Hepatocyte (in vitro differentiated cells): Measurements from ENCODE around the gene BORCS8. TPM values are rescaled to one million over a fixed set of nuclear protein-coding genes. Genes with fewer than 3 reads are reported as not detected.
A peak's percentile ranks its signal among the peaks of the same experiment; 100 is the strongest.

Source experiments
- DNase-seq: peaks from one replicate; pipeline ENCODE4 v3.0.0-alpha.2; 2016; ENCODE audit warnings: low spot score
- H2AFZ ChIP-seq: fragments of 200-600 bp; sonication (generic); 2 replicates; pipeline ENCODE4 v1.6.0; 2016; ENCODE audit warnings: antibody characterized with exemption, mild to moderate bottlenecking
- H3K27ac ChIP-seq: fragments of 200-600 bp; sonication (generic); 2 replicates; pipeline ENCODE4 v1.5.1; 2016; ENCODE audit warnings: mild to moderate bottlenecking
- H3K27me3 ChIP-seq: fragments of 200-600 bp; sonication (generic); 2 replicates; pipeline ENCODE4 v1.6.1; 2016
- H3K36me3 ChIP-seq: fragments of 200-600 bp; sonication (generic); replicated peaks from 2 replicates; pipeline ENCODE4 v1.5.1; 2016; ENCODE audit warnings: low read depth; ENCODE audit not compliant: insufficient read depth
- H3K4me1 ChIP-seq: fragments of 200-600 bp; sonication (generic); 2 replicates; pipeline ENCODE4 v1.5.1; 2016; ENCODE audit warnings: mild to moderate bottlenecking, moderate library complexity; ENCODE audit not compliant: insufficient read depth
- H3K4me2 ChIP-seq: fragments of 200-600 bp; sonication (generic); 2 replicates; pipeline ENCODE4 v1.6.0; 2016
- H3K4me3 ChIP-seq: fragments of 200-600 bp; sonication (generic); 2 replicates; pipeline ENCODE4 v1.5.1; 2016; ENCODE audit warnings: mild to moderate bottlenecking
- H3K79me2 ChIP-seq: fragments of 200-600 bp; sonication (generic); 2 replicates; pipeline ENCODE4 v1.6.0; 2017; ENCODE audit warnings: mild to moderate bottlenecking
- H3K9me2 ChIP-seq: fragments of 200-600 bp; sonication (generic); replicated peaks from 2 replicates; pipeline ENCODE4 v1.6.0; 2017; ENCODE audit warnings: mild to moderate bottlenecking; ENCODE audit not compliant: insufficient read depth
- H3K9me3 ChIP-seq: fragments of 200-600 bp; sonication (generic); 2 replicates; pipeline ENCODE4 v1.5.1; 2016; ENCODE audit warnings: low read depth, mild to moderate bottlenecking
- H4K20me1 ChIP-seq: fragments of 200-600 bp; sonication (generic); 2 replicates; pipeline ENCODE4 v1.6.0; 2016; ENCODE audit warnings: mild to moderate bottlenecking; ENCODE audit not compliant: insufficient read depth, poor library complexity, severe bottlenecking
- CTCF ChIP-seq: fragments of 200-600 bp; sonication (generic); IDR thresholded peaks from 2 replicates; pipeline ENCODE4 v1.5.1; 2016; ENCODE audit warnings: antibody characterized with exemption, mild to moderate bottlenecking; ENCODE audit not compliant: poor library complexity
- EZH2 ChIP-seq: fragments of 200-600 bp; sonication (generic); IDR thresholded peaks from 2 replicates; pipeline ENCODE4 v1.6.1; 2016; ENCODE audit warnings: antibody characterized with exemption, mild to moderate bottlenecking, borderline replicate concordance
- EZH2phosphoT487 ChIP-seq: fragments of 200-600 bp; sonication (generic); IDR thresholded peaks from one replicate; pipeline ENCODE4 v1.6.1; 2018; ENCODE audit warnings: antibody characterized with exemption, mild to moderate bottlenecking, low read depth, moderate library complexity; ENCODE audit not compliant: unreplicated experiment, severe bottlenecking
- WGBS: methylation state at CpG from one replicate; pipeline ENCODE4 v1.1.6; 2016; ENCODE audit warnings: low lambda C conversion rate; ENCODE audit errors: missing lambda C conversion rate; 5-methylcytosine and 5-hydroxymethylcytosine counted together
- polyA plus RNA-seq: library from polyadenylated mRNA; unstranded; fragments of >200 nt; fragmentation: Nextera tagmentation; extraction: Ambion mirVana; gene quantifications from 2 replicates; pipeline ENCODE4 v1.2.1, GENCODE V29; 2016
- total RNA-seq: library from RNA; depleted of rRNA; stranded (reverse); fragments of >200 nt; gene quantifications from 2 replicates; pipeline ENCODE4 v1.2.3, GENCODE V29; 2014

BORCS8 gene
- total and polyA plus RNA-seq, 2 experiments from 2014 or later, result 13.1 to 25.6 TPM

GRCh38 chr19:19218911-19219310 is 27.0 kb upstream of the BORCS8 start:
- no peaks in the 10 kb centered on the region for H3K9me2 ChIP-seq
- H3K27ac ChIP-seq, result no peak overlapping the region
- H4K20me1 ChIP-seq, result no peaks in the 10 kb centered on the region
- no peaks in the 10 kb centered on the region for H3K79me2 ChIP-seq
- no peak overlapping the region for H3K4me3 ChIP-seq
- DNase-seq, result no peak
- no peak overlapping the region for H2AFZ ChIP-seq
- WGBS, result 91% methylated on average over 21 of the region's 21 CpGs
- H3K9me3 ChIP-seq, result no peaks in the 10 kb centered on the region
- H3K36me3 ChIP-seq, result no peaks in the 10 kb centered on the region
- TF ChIP-seq CTCF (no peak), EZH2 (no peak)
- H3K4me1 ChIP-seq, result no peaks in the 10 kb centered on the region
- no peak overlapping the region for H3K4me2 ChIP-seq
- H3K27me3 ChIP-seq, result peaks cover 10% of the 10 kb centered on the region

GRCh38 chr19:19217099-19217498 is 25.1 kb upstream of the BORCS8 start:
- no peak for TF ChIP-seq EZH2
- TF ChIP-seq CTCF, result no peak
- TF ChIP-seq EZH2phosphoT487, result no peak
- peaks cover 24% of the 10 kb centered on the region for H3K27me3 ChIP-seq
- no peak overlapping the region for H3K4me2 ChIP-seq
- no peak overlapping the region for H3K4me3 ChIP-seq
- no peaks in the 10 kb centered on the region for H3K79me2 ChIP-seq
- H4K20me1 ChIP-seq, result no peaks in the 10 kb centered on the region
- H3K9me3 ChIP-seq, result no peaks in the 10 kb centered on the region
- H3K4me1 ChIP-seq, result no peaks in the 10 kb centered on the region
- no peak overlapping the region for H3K27ac ChIP-seq
- WGBS, result 54% methylated on average over 4 of the region's 4 CpGs
- no peak for DNase-seq
- no peaks in the 10 kb centered on the region for H3K36me3 ChIP-seq
- no peak overlapping the region for H2AFZ ChIP-seq
- no peaks in the 10 kb centered on the region for H3K9me2 ChIP-seq

GRCh38 chr19:19215792-19216191 is 23.8 kb upstream of the BORCS8 start:
- Histone ChIP-seq H3K36me3 (no peaks in the 10 kb centered on the region), H2AFZ (no peak overlapping the region), H4K20me1 (no peaks in the 10 kb centered on the region), H3K79me2 (no peaks in the 10 kb centered on the region), H3K4me2 (no peak overlapping the region), H3K4me3 (no peak overlapping the region), H3K27me3 (peaks cover 37% of the 10 kb centered on the region), H3K9me2 (no peaks in the 10 kb centered on the region), H3K4me1 (no peaks in the 10 kb centered on the region), H3K9me3 (no peaks in the 10 kb centered on the region), H3K27ac (no peak overlapping the region)
- no peak for TF ChIP-seq EZH2
- no peak for TF ChIP-seq CTCF
- TF ChIP-seq EZH2phosphoT487, result no peak
- no peak for DNase-seq
- WGBS, result 72% methylated on average over 4 of the region's 4 CpGs

- TF ChIP-seq EZH2, result no peak
- TF ChIP-seq CTCF, result no peak
- no peak for TF ChIP-seq EZH2phosphoT487
- no peaks in the 10 kb centered on the region for H4K20me1 ChIP-seq
- no peaks in the 10 kb centered on the region for H3K36me3 ChIP-seq
- H3K79me2 ChIP-seq, result no peaks in the 10 kb centered on the region
- H2AFZ ChIP-seq, result no peak overlapping the region
- H3K4me2 ChIP-seq, result no peak overlapping the region
- H3K27me3 ChIP-seq, result peaks cover 42% of the 10 kb centered on the region
- H3K9me3 ChIP-seq, result no peaks in the 10 kb centered on the region
- no peak overlapping the region for H3K27ac ChIP-seq
- 2% methylated on average over 8 of the region's 8 CpGs for WGBS
- H3K9me2 ChIP-seq, result no peaks in the 10 kb centered on the region
- peak; percentile 80 for DNase-seq
- H3K4me3 ChIP-seq, result no peak overlapping the region
- no peaks in the 10 kb centered on the region for H3K4me1 ChIP-seq
Observed at GRCh38 chr19:19214892-19215291, 22.9 kb upstream of the BORCS8 start.
